Osteocyte (in vitro differentiated cells): ENCODE results near the gene NAPB. TPM values are rescaled to one million over a fixed set of nuclear protein-coding genes. Genes with fewer than 3 reads are reported as not detected.

Experiments
- DNase-seq: peaks from one replicate; pipeline ENCODE4 v3.0.0; 2021; ENCODE audit warnings: mixed read lengths; ENCODE audit not compliant: unreplicated experiment; ENCODE audit errors: extremely low spot score
- H3K27ac Mint-ChIP-seq: one replicate; pipeline ENCODE4 v1.8.0; 2021; ENCODE audit warnings: mild to moderate bottlenecking, mixed read lengths; ENCODE audit not compliant: unreplicated experiment
- H3K27me3 Mint-ChIP-seq: one replicate; pipeline ENCODE4 v1.8.0; 2021; ENCODE audit warnings: mixed read lengths; ENCODE audit not compliant: unreplicated experiment
- H3K36me3 Mint-ChIP-seq: one replicate; pipeline ENCODE4 v1.8.0; 2021; ENCODE audit warnings: mixed read lengths; ENCODE audit not compliant: unreplicated experiment
- H3K4me1 Mint-ChIP-seq: one replicate; pipeline ENCODE4 v1.8.0; 2021; ENCODE audit warnings: mixed read lengths; ENCODE audit not compliant: unreplicated experiment
- H3K4me3 Mint-ChIP-seq: one replicate; pipeline ENCODE4 v1.8.0; 2021; ENCODE audit warnings: mild to moderate bottlenecking, moderate library complexity, mixed read lengths; ENCODE audit not compliant: unreplicated experiment
- H3K9me3 Mint-ChIP-seq: one replicate; pipeline ENCODE4 v1.8.0; 2021; ENCODE audit warnings: mixed read lengths; ENCODE audit not compliant: unreplicated experiment
- CTCF ChIP-seq: fragments of 200-600 bp; sonication (generic); IDR thresholded peaks from 2 replicates; pipeline ENCODE4 v1.5.0; 2021; ENCODE audit warnings: antibody characterized with exemption, mild to moderate bottlenecking, moderate library complexity
- total RNA-seq: library from RNA; stranded (reverse); gene quantifications from 2 replicates; pipeline ENCODE4 v1.2.1, GENCODE V29; 2021

Gene NAPB
- total RNA-seq, 1 donor from 2014 or later, result 10.5 TPM

DNA sequence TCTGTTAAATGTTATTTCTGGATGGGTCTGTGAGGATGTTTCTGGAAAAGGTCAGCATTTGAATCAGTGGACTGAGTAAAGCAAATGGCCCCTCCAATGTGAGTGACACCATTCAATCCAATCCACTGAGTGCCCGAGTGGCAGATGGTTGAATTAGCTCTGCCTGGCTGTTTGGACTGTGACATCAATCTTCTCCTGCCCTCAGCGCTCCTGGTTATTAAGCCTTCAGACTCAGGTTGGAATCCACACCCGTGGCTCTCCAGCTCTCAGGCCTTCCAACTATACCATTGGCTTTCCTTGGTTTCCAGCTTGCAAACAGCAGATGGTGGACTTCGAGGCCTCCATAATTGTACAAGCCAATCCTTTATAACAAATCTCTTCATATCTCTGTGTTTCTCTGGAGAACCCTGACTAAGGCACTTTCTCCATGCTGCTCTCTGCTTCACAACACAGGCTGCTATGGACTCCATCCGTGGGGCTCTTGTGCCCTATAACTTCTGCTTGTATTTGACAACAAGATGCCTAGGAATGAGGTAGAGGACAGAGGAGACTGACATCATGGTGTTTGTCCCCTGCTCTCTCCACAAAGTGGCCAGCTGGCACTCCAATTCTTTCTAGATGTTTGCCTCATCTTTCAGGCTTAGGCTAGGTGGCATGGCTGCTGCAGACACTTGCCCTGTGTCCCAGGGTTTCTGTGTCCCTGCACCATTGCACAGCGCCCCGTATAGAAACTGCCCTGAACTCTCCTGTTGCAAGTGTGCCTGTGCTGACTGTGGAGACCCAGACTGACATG is 13.4 kb upstream of the NAPB start:
- Mint-ChIP-seq H3K9me3 (no peaks in the 10 kb centered on the region), H3K27ac (no peak overlapping the region), H3K4me3 (no peak overlapping the region), H3K27me3 (peaks cover 8% of the 10 kb centered on the region), H3K4me1 (peaks cover 2% of the 10 kb centered on the region), H3K36me3 (no peaks in the 10 kb centered on the region)
- no peak for TF ChIP-seq CTCF
- DNase-seq, result peak; percentile 51

- TF ChIP-seq CTCF, result no peak
- H3K9me3 Mint-ChIP-seq, result no peaks in the 10 kb centered on the region
- H3K4me1 Mint-ChIP-seq, result peaks cover 2% of the 10 kb centered on the region
Observed at GRCh38 chr20:23433628-23434027, 12.3 kb upstream of the NAPB start.

DNA sequence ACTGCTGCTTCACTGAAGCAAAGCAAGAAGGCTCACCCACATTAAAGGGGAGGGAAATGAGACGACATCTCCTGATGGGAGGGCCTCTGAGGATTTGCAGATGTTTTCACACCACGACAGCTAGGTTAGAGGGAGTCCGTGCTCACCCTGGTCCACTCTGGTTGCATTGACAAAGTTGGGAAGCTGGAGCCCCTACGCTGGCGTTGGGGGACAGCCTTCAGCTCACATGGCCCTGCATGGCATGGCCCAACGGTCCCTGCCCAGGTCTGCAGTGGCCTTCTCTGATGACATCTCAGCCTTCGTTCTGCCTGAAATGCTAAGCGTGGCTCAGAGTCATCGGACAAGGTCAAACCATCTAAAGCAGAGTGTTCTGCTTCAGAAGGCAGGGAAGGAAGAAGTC is 3.8 kb upstream of the NAPB start:
- Mint-ChIP-seq H3K9me3 (no peaks in the 10 kb centered on the region), H3K36me3 (no peaks in the 10 kb centered on the region), H3K27ac (no peak overlapping the region), H3K4me1 (peaks cover 4% of the 10 kb centered on the region), H3K27me3 (no peaks in the 10 kb centered on the region), H3K4me3 (no peak overlapping the region)
- peak; percentile 60 for DNase-seq
- no peak for TF ChIP-seq CTCF

More at GRCh38 chr20:23433628-23434027, 12.3 kb upstream of the NAPB start:
- DNase-seq, result no peak
- Mint-ChIP-seq H3K27me3 (peaks cover 8% of the 10 kb centered on the region), H3K36me3 (no peaks in the 10 kb centered on the region), H3K27ac (no peak overlapping the region), H3K4me3 (no peak overlapping the region)

DNA sequence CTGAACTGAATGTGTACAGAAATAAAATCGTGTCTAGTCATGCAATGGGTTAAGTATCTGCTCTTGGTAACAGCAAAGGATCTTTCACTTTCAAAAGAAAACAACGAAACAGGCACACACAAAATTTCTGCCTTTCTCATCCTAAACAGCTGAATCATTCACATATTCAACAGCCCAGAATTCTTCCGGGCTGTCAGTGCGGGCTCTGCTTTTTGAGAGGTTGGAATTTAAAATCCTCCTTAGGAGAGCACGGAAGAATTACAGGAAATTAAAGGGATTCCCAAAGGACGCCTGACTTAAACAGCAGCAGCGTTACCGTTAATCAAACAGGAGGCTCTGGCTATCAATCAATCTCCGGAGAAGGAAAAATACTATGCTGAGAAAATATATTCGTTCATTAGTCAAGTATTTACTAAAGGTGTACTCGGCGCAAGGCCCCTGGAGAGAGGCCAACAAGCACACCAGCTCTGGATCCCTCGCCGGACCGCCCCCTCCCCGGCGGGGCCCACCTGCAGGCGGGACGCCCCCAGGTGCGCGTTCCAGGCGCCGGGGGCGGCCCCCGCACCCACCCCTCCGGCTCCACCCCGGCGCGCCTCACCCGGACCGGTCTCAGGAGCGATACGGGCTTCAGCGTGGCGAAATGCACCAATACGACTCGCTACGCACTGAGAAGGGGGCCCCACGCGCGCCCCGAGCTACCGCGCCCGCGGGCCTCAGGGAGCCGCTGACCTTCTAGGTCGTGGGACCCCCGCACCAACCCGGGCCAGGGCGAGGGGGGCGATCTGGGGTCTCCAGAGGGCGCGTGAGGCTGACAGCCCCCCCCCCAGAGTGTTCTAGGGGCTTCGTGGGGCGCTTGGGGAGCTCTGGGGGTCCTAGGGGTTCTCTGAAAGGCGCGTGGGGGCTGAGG is 1.0 kb downstream of the NAPB start:
- Mint-ChIP-seq H3K27me3 (no peaks in the 10 kb centered on the region), H3K27ac (peak overlapping the region; percentile 92), H3K36me3 (no peaks in the 10 kb centered on the region), H3K4me3 (peak overlapping the region; percentile 82), H3K9me3 (no peaks in the 10 kb centered on the region), H3K4me1 (peaks cover 23% of the 10 kb centered on the region)
- DNase-seq, result no peak
- no peak for TF ChIP-seq CTCF

DNA sequence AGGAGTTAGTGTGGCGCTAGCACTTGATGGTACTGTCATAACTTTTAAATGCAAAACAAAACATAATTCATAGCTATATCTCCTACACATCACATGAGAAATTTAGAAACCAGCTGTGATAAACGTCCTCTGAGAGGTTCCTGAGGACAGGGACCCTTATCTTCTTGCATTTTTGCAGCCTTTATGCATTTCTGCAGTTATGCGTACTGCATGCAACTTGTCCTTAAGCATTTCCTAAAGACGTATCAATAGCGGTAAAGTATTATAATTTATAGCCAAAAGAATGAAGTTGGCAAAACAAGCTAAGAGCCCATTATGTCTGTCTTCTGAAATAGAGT is 1.7 kb downstream of the NAPB start:
- no peaks in the 10 kb centered on the region for H3K36me3 Mint-ChIP-seq
- TF ChIP-seq CTCF, result no peak
- H3K4me3 Mint-ChIP-seq, result peak overlapping the region; percentile 82
- H3K4me1 Mint-ChIP-seq, result peaks cover 24% of the 10 kb centered on the region
- H3K9me3 Mint-ChIP-seq, result no peaks in the 10 kb centered on the region
- peak overlapping the region; percentile 92 for H3K27ac Mint-ChIP-seq
- DNase-seq, result no peak
- no peaks in the 10 kb centered on the region for H3K27me3 Mint-ChIP-seq
